Measurements from ENCODE around the gene NR6A1. TPM values are rescaled to one million over a fixed set of nuclear protein-coding genes. Genes with fewer than 3 reads are reported as not detected.

Gene NR6A1
- total and polyA plus RNA-seq, 2 experiments from 2014 or later, result 0.16 TPM; not detected in 1

DNA sequence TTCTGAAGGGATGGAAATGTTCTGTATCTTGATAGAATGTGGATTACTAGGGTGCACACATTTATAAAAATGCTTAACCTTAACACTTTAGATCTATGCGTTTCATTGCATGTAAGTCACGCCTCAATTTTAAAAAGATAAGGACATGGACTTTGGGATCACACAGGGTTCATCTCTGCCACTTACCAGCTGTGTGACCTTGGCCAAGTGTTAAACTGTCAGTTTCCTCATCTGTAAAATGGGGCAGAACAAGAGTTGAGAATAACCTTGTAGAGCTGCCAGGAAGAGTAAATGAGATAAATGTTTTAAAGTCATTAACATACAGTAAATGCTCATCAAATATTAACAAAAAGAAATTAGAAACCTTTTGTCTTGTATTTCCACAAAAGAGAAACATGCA is 53.5 kb downstream of the NR6A1 start:
- H3K4me1 ChIP-seq (ENCODE audit: insufficient read depth), result peaks cover 32% of the 10 kb centered on the region
- H3K27ac ChIP-seq, result no peak overlapping the region
- no peak overlapping the region for H2AFZ ChIP-seq
- H3K9me3 ChIP-seq (ENCODE audit: low read depth), result no peaks in the 10 kb centered on the region
- no peak overlapping the region for H3K4me3 ChIP-seq
- no peaks in the 10 kb centered on the region for H3K9me2 ChIP-seq (ENCODE audit: insufficient read depth)
- no peak overlapping the region for H3K4me2 ChIP-seq (ENCODE audit: unreplicated experiment)
- WGBS, 2 experiments (ENCODE audit: low coverage in 1 of 2, low lambda C conversion rate in 2 of 2, missing lambda C conversion rate in 2 of 2), result 84 to 88% methylated on average over 2 of the region's 2 CpGs
- no peak overlapping the region for H3K9ac ChIP-seq
- in situ Hi-C loops (cut with MboI), result loop anchor here (25.0 kb wide), 1 partner anchor 305 kb away; the partner anchor contains the start of gene PSMB7
- H3K79me2 ChIP-seq (ENCODE audit: insufficient read depth), result no peaks in the 10 kb centered on the region
- no peaks in the 10 kb centered on the region for H3K27me3 ChIP-seq (replicated peaks; ENCODE audit: insufficient read depth)
- DNase-seq, result no peak
- H4K20me1 ChIP-seq (ENCODE audit: insufficient read depth), result no peaks in the 10 kb centered on the region
- no peak for TF ChIP-seq EZH2phosphoT487 (IDR thresholded peaks at IDR 0.05; ENCODE audit: insufficient read depth, low read depth)
- no peak for TF ChIP-seq EZH2 (IDR thresholded peaks at IDR 0.05; ENCODE audit: insufficient read depth, poor library complexity, severe bottlenecking)
- peaks cover 33% of the 10 kb centered on the region for H3F3A ChIP-seq (ENCODE audit: insufficient read depth)
- H3K36me3 ChIP-seq (ENCODE audit: low read depth), result no peaks in the 10 kb centered on the region

GRCh38 chr9:124716808-124717207 is 54.3 kb downstream of the NR6A1 start:
- in situ Hi-C loops (cut with MboI), result loop anchor here (25.0 kb wide), 1 partner anchor 305 kb away; the partner anchor contains the start of gene PSMB7
- H3K9me3 ChIP-seq (ENCODE audit: low read depth), result no peaks in the 10 kb centered on the region
- H3K27ac ChIP-seq, result no peak overlapping the region
- H3K4me2 ChIP-seq (ENCODE audit: unreplicated experiment), result peak overlapping the region; percentile 52
- no peaks in the 10 kb centered on the region for H3K36me3 ChIP-seq (ENCODE audit: low read depth)
- DNase-seq, result peak; percentile 77
- no peak for TF ChIP-seq EZH2 (IDR thresholded peaks at IDR 0.05; ENCODE audit: insufficient read depth, poor library complexity, severe bottlenecking)
- no peak for TF ChIP-seq EZH2phosphoT487 (IDR thresholded peaks at IDR 0.05; ENCODE audit: insufficient read depth, low read depth)
- H3K9me2 ChIP-seq (ENCODE audit: insufficient read depth), result no peaks in the 10 kb centered on the region
- 56 to 61% methylated on average over 6 of the region's 6 CpGs for WGBS, 2 experiments (ENCODE audit: low coverage in 1 of 2, low lambda C conversion rate in 2 of 2, missing lambda C conversion rate in 2 of 2)
- H3K79me2 ChIP-seq (ENCODE audit: insufficient read depth), result no peaks in the 10 kb centered on the region
- peaks cover 29% of the 10 kb centered on the region for H3F3A ChIP-seq (ENCODE audit: insufficient read depth)
- H2AFZ ChIP-seq, result no peak overlapping the region
- H3K4me1 ChIP-seq (ENCODE audit: insufficient read depth), result peaks cover 27% of the 10 kb centered on the region
- H3K4me3 ChIP-seq, result peak overlapping the region; percentile 17; the same call in 1 of the 2 replicates
- no peaks in the 10 kb centered on the region for H4K20me1 ChIP-seq (ENCODE audit: insufficient read depth)
- no peak overlapping the region for H3K9ac ChIP-seq
- no peaks in the 10 kb centered on the region for H3K27me3 ChIP-seq (replicated peaks; ENCODE audit: insufficient read depth)

DNA sequence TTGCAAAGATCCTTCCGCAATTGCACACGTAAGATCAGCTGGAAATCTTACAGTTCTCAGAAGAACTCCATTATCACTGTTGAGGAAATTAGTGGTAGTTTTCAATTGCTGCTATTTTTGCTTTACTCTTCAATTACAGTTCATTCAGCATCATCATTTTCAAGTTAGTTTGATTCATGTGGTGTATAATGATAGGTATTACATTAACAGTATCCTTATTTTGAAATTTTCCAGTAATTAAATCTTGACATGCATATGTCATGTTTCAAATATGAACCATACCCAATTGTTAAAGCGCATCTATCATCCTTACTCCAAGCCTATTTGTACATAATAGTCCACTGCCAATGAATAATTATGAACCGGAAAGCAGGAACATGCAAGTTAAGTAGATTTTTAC is 60.3 kb downstream of the NR6A1 start:
- DNase-seq, result no peak
- no peak overlapping the region for H3K9ac ChIP-seq
- H3K4me3 ChIP-seq, result no peak overlapping the region
- 83 to 87% methylated on average over 4 of the region's 4 CpGs for WGBS, 2 experiments (ENCODE audit: low coverage in 1 of 2, low lambda C conversion rate in 2 of 2, missing lambda C conversion rate in 2 of 2)
- H3K27me3 ChIP-seq (replicated peaks; ENCODE audit: insufficient read depth), result no peaks in the 10 kb centered on the region
- H3K36me3 ChIP-seq (ENCODE audit: low read depth), result no peaks in the 10 kb centered on the region
- H3K9me2 ChIP-seq (ENCODE audit: insufficient read depth), result no peaks in the 10 kb centered on the region
- peaks cover 25% of the 10 kb centered on the region for H3K4me1 ChIP-seq (ENCODE audit: insufficient read depth)
- H3K27ac ChIP-seq, result no peak overlapping the region
- no peaks in the 10 kb centered on the region for H3K9me3 ChIP-seq (ENCODE audit: low read depth)
- TF ChIP-seq EZH2phosphoT487 (IDR thresholded peaks at IDR 0.05; ENCODE audit: insufficient read depth, low read depth) (no peak), EZH2 (IDR thresholded peaks at IDR 0.05; ENCODE audit: insufficient read depth, poor library complexity, severe bottlenecking) (no peak)
- no peak overlapping the region for H3K4me2 ChIP-seq (ENCODE audit: unreplicated experiment)
- in situ Hi-C loops (cut with MboI), result loop anchor here (5.0 to 25.0 kb wide), 2 partner anchors 93 to 298 kb away; partner anchors contain the start of gene PSMB7
- H4K20me1 ChIP-seq (ENCODE audit: insufficient read depth), result no peaks in the 10 kb centered on the region
- H3F3A ChIP-seq (ENCODE audit: insufficient read depth), result peaks cover 19% of the 10 kb centered on the region
- no peaks in the 10 kb centered on the region for H3K79me2 ChIP-seq (ENCODE audit: insufficient read depth)
- no peak overlapping the region for H2AFZ ChIP-seq

- H3K4me3 ChIP-seq, result no peak overlapping the region
- H4K20me1 ChIP-seq (ENCODE audit: insufficient read depth), result no peaks in the 10 kb centered on the region
- H3K27ac ChIP-seq, result peak overlapping the region; percentile 23; the same call in 1 of the 2 replicates
- no peaks in the 10 kb centered on the region for H3K9me3 ChIP-seq (ENCODE audit: low read depth)
- H3K36me3 ChIP-seq (ENCODE audit: low read depth), result no peaks in the 10 kb centered on the region
- H3K9ac ChIP-seq, result no peak overlapping the region
- peaks cover 25% of the 10 kb centered on the region for H3K4me1 ChIP-seq (ENCODE audit: insufficient read depth)
- no peaks in the 10 kb centered on the region for H3K27me3 ChIP-seq (replicated peaks; ENCODE audit: insufficient read depth)
- 90 to 98% methylated on average over 2 of the region's 2 CpGs for WGBS, 2 experiments (ENCODE audit: low coverage in 1 of 2, low lambda C conversion rate in 2 of 2, missing lambda C conversion rate in 2 of 2)
- no peak overlapping the region for H2AFZ ChIP-seq
- no peak for TF ChIP-seq EZH2phosphoT487 (IDR thresholded peaks at IDR 0.05; ENCODE audit: insufficient read depth, low read depth)
- TF ChIP-seq EZH2 (IDR thresholded peaks at IDR 0.05; ENCODE audit: insufficient read depth, poor library complexity, severe bottlenecking), result no peak
- no peaks in the 10 kb centered on the region for H3K79me2 ChIP-seq (ENCODE audit: insufficient read depth)
- DNase-seq, result no peak
- H3F3A ChIP-seq (ENCODE audit: insufficient read depth), result peaks cover 19% of the 10 kb centered on the region
- no peaks in the 10 kb centered on the region for H3K9me2 ChIP-seq (ENCODE audit: insufficient read depth)
- peak overlapping the region; percentile 31 for H3K4me2 ChIP-seq (ENCODE audit: unreplicated experiment)
- in situ Hi-C loops (cut with MboI), result loop anchor here (10.0 to 25.0 kb wide), 2 partner anchors 164 to 297 kb away; partner anchors contain the start of gene PSMB7
Measured at GRCh38 chr9:124709292-124709690, 61.8 kb downstream of the NR6A1 start.
